ENCODE data around the gene CPAMD8.

Gene CPAMD8

GRCh38 chr19:16898361-16899015 is 128.1 kb downstream of the CPAMD8 start:
- no peak overlapping the region for H3K27ac ChIP-seq
- peak overlapping the region in 1 of 7 experiments; percentile 51 for H3K4me3 ChIP-seq

DNA sequence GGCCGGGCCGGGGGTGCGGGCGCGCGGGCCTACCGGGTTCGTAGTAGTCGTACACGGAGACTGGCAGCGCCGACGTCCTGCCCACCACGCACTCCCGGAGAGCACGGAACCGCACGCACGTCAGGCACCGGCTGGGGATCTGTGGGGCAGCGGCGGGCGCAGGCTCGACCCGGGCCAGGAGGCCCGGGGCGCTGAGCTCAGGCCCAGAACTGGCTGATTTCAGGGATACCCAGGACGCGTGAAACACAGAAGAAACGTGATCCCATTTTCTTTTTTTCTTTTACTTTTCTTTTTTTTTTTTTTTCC is 128.8 kb downstream of the CPAMD8 start:
- H3K27ac ChIP-seq = peak overlapping the region in 17 of 21 experiments; percentile 3 to 82 (median 62)
- peak overlapping the region; percentile 33 to 52 (median 49) for H3K4me3 ChIP-seq

- Histone ChIP-seq H3K4me3 (peak overlapping the region; percentile 33 to 52 (median 49)), H3K27ac (peak overlapping the region in 17 of 21 experiments; percentile 3 to 82 (median 62))
These were observed 129.4 kb downstream of the CPAMD8 start for GRCh38 chr19:16897029-16897855.

GRCh38 chr19:16896146-16897028 is 130.2 kb downstream of the CPAMD8 start:
- Histone ChIP-seq H3K4me3 (peak overlapping the region; percentile 32 to 51 (median 45)), H3K27ac (peak overlapping the region in 18 of 21 experiments; percentile 18 to 80 (median 56))

DNA sequence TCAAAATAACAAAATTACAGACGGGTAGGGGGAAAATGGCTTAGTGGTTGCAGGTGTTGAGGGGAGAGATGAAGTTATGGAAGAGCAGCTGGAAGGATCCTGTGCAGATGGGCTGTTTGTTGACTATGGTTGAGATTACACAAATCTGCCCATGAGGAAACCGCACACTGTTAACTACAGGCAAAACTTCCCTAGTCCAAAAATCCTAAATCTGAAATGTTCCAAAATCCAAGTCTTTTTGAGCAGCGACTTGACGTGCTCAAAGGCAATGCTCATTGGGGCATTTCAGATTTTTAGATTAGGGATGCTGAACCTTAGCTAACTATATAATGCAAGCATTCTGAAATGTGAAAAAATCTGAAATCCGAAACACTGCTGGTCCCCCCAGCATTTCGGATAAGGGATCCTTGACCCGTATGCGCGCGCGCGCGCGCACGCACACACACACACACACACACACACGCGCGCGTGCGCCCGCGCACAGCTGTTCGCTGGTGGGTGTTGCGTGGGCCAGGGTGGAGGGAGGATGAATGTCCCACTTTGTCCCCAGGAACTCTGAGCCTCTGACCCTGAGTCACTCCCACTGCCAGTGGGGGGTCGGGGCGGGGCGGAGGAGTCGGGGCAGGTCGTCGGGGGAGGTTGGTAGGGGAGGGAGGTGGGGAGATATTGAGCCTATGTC is 131.0 kb downstream of the CPAMD8 start:
- Histone ChIP-seq H3K4me3 (peak overlapping the region in 6 of 7 experiments; percentile 32 to 51 (median 41)), H3K27ac (peak overlapping the region in 6 of 21 experiments; percentile 62 to 80 (median 70))

- Histone ChIP-seq H3K27ac (peak overlapping the region in 2 of 21 experiments; percentile 8 to 63), H3K4me3 (no peak overlapping the region)
These were observed 132.5 kb downstream of the CPAMD8 start for GRCh38 chr19:16894080-16894479.

DNA sequence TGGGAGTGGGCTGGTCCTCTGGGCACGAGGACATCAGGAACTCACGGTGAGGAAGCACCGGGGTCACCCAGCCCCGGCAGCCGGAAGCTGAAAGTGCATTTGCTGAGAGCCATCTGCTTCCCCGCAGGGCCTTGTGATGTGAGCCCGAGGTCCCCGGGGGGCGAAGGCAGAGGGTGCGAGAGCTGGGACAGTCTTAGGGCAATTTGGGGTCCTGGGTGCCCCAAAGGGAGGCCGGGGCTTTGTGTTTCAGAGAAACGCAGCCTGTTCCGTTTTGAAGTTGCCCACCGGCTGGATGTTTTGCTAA is 133.0 kb downstream of the CPAMD8 start:
- Histone ChIP-seq H3K4me3 (no peak overlapping the region), H3K27ac (peak overlapping the region in 1 of 21 experiments; percentile 63)

GRCh38 chr19:16892868-16893685 is 133.5 kb downstream of the CPAMD8 start:
- Histone ChIP-seq H3K27ac (peak overlapping the region in 1 of 21 experiments; percentile 63), H3K4me3 (no peak overlapping the region)

DNA sequence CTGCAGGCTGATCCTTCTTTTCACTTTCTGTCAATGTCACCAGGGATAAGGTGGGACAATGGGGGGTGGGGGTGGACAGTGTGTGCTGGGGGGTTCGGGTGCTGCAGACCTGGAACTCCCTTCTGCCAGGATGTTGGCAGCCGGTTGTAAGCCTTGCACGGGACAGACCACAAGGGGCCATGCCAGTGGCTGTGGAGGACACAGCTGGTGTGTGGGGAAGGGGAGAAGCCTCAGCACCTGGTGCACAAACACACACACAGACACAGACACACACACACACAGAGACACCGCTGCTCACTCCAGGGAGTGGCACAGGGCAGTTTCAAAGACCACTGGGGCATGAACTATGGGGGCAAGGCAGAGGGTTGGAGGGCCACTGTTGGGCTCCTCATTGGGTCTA is 134.2 kb downstream of the CPAMD8 start:
- H3K27ac ChIP-seq = peak overlapping the region in 1 of 21 experiments; percentile 9
- H3K4me3 ChIP-seq = no peak overlapping the region

GRCh38 chr19:16891696-16892382 is 134.8 kb downstream of the CPAMD8 start:
- no peak overlapping the region for H3K4me3 ChIP-seq
- peak overlapping the region in 1 of 21 experiments; percentile 9 for H3K27ac ChIP-seq

DNA sequence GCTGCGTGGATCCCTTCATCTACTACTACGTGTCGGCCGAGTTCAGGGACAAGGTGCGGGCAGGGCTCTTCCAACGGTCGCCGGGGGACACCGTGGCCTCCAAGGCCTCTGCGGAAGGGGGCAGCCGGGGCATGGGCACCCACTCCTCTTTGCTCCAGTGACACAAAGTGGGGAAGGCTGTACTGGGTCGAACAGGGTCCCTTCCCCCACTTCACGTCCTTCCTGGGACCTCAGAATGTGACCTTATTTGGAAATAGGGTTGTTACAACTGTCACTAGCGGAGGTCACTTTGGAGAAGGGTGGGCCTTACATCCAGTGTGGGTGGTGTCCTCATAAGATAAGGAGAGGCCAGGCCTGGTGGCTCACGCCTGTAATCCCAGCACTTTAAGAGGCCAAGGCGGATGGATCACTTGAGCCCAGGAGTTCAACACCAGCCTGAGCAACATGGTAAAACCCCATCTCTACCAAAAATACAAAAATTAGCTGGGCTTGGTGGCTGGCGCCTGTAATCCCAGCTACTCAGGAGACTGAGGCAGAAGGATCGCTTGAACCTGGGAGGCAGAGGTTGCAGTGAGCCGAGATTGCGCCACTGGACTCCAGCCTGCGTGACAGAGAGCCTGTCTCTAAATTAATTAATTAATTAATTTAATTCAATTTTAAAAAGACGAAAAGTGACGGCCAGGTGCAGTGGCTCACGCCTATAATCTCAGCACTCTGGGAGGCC is 136.0 kb downstream of the CPAMD8 start:
- Histone ChIP-seq H3K27ac (peak overlapping the region in 2 of 21 experiments; percentile 31 to 84), H3K4me3 (no peak overlapping the region)

DNA sequence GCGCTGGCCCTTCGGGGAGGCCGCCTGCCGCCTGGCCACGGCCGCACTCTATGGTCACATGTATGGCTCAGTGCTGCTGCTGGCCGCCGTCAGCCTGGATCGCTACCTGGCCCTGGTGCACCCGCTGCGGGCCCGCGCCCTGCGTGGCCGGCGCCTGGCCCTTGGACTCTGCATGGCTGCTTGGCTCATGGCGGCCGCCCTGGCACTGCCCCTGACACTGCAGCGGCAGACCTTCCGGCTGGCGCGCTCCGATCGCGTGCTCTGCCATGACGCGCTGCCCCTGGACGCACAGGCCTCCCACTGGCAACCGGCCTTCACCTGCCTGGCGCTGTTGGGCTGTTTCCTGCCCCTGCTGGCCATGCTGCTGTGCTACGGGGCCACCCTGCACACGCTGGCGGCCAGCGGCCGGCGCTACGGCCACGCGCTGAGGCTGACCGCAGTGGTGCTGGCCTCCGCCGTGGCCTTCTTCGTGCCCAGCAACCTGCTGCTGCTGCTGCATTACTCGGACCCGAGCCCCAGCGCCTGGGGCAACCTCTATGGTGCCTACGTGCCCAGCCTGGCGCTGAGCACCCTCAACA is 136.6 kb downstream of the CPAMD8 start:
- Histone ChIP-seq H3K27ac (peak overlapping the region in 5 of 21 experiments; percentile 31 to 84 (median 58)), H3K4me3 (peak overlapping the region in 1 of 7 experiments; percentile 3)

- Histone ChIP-seq H3K4me3 (peak overlapping the region in 3 of 7 experiments; percentile 1 to 6 (median 3)), H3K27ac (peak overlapping the region in 9 of 21 experiments; percentile 14 to 84 (median 51))
These were observed 137.2 kb downstream of the CPAMD8 start for GRCh38 chr19:16889366-16889882.

- H3K27ac ChIP-seq = peak within 1 kb of the TSS in 11 of 21 experiments; percentile 16 to 84 (median 46)
- peak within 1 kb of the TSS in 3 of 7 experiments; percentile 1 to 6 (median 3) for H3K4me3 ChIP-seq
These were observed 137.8 kb downstream of the CPAMD8 start, which contains the start of gene F2RL3 for GRCh38 chr19:16888629-16889365. TSS of gene F2RL3 (plus strand) at chr19:16888999. CDS start at chr19:16889190, 191 bp downstream.

DNA sequence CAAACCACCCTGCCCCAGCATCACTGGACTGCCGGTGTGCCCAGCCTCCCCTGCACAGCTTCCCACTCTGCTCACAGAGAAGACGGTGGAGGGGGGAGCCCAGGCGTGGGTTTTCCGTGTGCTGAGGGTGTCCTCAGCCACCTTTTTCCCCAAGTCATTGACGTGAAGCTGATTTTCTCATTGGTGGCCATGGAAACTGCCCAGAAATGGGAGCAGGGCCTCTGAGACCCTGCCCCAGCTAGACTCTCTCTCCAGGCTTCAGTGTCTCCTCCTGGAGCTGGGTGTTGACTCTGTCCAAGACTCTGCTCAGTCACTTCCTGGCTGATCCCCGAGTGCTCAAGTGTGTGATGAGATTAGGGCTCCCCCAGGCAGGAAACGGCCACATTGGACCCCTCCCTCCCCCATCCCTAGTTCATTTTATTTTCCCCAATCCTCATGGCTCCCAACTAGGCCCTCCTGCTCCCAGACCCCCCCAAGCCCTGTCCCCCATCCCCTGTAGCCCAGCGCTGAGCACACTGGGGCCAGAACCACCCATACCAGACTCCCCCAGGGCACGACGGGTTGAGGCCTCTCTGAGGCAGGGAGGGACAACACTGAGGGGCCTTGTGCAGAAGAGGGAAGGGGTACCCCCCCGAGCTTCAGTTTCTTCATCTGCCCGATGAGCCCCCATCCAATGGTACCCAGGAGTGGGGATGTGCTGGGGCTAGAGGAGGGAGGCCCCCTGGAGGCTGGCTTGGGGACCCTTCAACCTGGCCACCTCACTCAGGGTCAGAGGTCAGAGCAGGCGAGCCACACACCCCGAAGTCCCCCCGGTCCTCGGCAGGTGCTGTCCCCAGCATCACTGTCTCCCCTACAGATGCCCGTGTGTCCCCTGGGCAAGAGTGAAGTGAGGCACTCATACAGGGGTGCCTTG is 139.0 kb downstream of the CPAMD8 start:
- Histone ChIP-seq H3K27ac (peak overlapping the region in 6 of 21 experiments; percentile 1 to 84 (median 30)), H3K4me3 (no peak overlapping the region)
